SK-N-DZ (cell line): ENCODE measurements around the gene OR4N2. TPM values are rescaled to one million over a fixed set of nuclear protein-coding genes. Genes with fewer than 3 reads are reported as not detected.
A peak's percentile ranks its signal among the peaks of the same experiment; 100 is the strongest.
"Not testable (repeated sequence)": the region's sequence is repeated elsewhere in the genome, so short reads cannot be mapped to it uniquely, and the experiment has no call there.

Experiments
- DNase-seq: peaks from one replicate; pipeline ENCODE4 v3.0.0-alpha.2; 2015; ENCODE audit warnings: low spot score
- polyA plus RNA-seq, 2 experiments: library from polyadenylated mRNA; depleted of rRNA; stranded (reverse); fragments of >200 nt; gene quantifications; 2 replicates each; pipeline ENCODE4 v1.2.3, GENCODE V29; 2014

Gene OR4N2, protein sequence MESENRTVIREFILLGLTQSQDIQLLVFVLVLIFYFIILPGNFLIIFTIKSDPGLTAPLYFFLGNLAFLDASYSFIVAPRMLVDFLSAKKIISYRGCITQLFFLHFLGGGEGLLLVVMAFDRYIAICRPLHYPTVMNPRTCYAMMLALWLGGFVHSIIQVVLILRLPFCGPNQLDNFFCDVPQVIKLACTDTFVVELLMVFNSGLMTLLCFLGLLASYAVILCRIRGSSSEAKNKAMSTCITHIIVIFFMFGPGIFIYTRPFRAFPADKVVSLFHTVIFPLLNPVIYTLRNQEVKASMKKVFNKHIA
- polyA plus RNA-seq (2014; cell fraction: cytosol; rRNA removed): not detected in 2 replicates
- polyA plus RNA-seq (2014; cell fraction: nucleus; rRNA removed): not detected in 2 replicates

DNA sequence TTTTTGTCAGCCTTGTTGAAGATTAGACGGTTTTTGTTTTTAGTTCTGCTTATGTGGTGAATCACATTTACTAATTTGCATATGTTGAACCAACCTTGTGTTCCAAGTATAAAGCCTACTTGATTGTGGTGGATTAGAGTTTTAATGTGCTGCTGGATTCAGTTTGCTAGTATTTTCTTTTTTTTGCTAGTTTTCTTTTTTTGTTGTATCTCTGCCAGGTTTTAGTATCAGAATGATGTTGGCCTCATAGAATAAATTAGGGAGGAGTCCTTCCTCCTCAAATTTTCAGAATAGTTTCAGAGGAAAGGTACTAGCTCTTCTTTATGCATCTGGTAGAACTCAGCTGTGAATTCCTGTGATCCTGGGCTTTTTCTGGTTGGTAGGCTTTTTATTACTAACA, at the start of gene OR4N2:
Gene OR4N2, plus strand, starts transcription at position 301 of the 400 bp plus-strand sequence. CDS start 23,679 bp downstream, outside the sequence.
- DNase-seq: not testable (repeated sequence)

DNA sequence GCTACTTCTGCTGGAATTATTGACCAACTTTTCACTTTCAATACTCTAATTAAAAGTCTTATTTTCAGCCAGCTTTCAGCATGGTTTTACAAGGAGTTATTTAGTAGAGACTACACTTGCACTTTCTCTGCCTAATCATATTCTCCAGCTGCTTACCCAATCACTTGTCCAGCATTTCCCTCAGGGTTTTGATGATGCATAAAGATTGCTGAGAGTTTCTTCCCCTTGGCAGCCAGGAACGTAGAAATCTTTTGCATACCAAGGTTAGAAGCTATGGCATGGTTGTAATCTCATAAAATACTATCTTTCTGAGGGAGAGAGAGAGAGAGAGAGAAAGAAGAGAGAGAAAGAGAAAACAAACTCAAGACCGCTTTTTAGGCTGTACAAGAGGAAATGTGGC, 49.4 kb upstream of the OR4N2 start:
- DNase-seq: no peak

DNA sequence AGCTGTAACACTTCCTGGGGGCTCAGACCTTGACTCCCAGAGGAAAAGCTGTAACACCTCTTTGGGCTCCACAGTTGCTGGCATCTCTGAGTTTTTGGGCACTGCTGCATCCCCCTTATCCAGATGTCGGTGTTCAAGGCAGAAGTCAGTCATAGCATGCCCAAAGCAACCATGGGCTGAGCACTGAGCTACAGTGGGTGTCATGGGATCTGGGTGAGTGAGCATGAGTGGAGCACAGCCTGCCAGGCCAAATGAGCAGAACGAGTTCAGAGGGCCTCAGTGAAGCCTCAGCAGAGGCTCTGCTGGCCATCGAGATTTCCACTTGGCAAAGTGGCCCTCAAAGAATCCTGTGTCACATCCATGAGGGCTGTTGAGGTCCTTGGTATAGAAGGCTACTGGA, 32.1 kb upstream of the OR4N2 start:
- DNase-seq: not testable (repeated sequence)

DNA sequence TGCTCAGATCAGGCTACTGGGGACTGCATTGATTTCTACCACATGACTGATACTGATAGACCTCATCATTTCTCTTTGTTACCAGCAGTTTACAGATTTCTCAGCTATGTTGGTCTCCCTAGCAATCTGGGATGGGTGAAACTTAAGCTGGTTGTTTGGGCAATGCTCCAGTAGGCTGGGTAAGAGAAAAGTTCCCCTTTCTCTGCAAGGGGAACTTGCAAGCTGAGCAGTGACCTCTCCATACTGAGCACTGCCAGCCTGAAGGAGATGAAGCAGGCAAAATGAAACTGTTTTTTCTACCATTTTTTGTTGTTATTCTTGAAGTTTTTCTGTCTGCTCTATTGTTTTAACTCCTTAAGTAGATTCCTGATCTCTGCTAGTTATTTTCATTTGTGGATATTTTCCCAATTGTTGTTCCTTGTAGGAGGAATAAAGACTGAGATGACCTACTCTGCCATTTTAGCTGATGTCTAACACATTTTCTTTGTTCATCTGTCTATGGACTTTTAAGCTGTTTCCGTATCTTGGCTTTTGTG, 31.6 kb upstream of the OR4N2 start:
- DNase-seq: no peak

DNA sequence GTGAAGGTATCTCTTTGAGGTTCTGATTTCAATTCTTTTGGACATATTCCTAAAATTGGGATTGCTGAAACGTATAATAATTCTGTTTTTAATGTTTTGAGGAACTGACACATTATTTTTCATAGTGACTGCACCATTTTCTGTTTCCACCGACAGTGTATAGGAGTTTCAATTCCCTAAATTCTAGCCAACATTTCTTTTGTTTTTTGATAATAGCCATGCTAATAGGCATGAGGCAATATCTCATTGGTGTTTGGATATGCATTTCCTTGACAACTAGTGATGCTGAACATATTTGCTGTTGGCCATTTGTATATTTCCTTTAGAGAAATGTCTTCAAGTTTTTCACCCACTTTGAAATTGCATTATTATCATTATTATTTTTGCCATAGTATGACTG, 31.1 kb upstream of the OR4N2 start:
- not testable (repeated sequence) for DNase-seq

DNA sequence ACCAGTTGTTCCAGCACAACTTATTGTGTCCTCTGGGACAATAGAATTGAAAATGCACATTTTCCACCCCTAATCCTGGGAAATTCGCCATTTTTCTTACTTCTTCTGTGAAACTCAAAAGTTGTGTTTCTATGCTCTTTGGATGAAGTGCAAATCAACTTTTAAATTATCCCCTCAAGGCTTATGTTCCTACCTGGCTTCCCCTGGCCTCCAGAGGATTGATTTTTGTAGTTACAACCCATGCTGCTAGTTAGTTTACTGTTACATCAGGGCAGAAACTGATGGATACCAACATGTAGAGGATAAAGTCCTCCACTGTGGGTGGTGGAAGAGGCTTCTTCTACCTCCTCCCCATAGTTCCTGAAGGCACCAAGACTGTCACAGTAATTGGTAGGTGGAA, 30.4 kb upstream of the OR4N2 start, which contains the start of gene OR4M1:
Gene OR4M1, plus strand, starts transcription at position 301 of the 400 bp plus-strand sequence. CDS start 6,819 bp downstream, outside the sequence.
- not testable (repeated sequence) for DNase-seq

DNA sequence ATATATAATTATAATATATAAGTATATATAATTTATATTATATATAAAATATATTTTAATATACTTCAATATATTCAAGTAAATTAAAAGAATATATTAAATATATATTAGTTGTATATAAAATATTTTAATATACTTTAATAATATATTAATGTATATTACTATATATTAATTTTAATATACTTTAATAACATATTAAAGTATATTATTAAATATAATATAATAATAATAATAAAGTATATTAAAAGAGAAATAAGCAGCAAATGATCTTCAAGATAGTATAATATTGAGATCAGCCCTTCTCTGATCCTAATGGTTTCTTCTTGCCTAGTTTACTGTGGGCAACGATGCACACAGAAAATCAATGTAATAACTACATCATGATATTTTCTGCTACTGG, 28.0 kb upstream of the OR4N2 start:
- DNase-seq: no peak

DNA sequence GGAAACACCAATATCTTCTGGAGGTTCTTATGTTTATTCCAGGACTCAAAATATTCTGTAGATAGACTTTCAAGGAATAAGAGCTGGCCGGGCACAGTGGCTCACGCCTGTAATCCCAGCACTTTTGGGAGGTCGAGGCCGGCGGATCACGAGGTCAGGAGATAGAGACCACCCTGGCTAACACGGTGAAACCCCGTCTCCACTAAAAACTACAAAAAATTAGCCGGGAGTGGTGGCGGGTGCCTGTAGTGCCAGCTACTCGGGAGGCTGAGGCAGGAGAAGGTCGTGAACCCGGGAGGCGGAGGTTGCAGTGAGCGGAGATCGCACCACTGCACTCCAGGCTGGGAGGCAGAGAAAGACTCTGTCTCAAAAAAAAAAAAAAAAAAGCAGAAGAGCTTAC, 17.7 kb upstream of the OR4N2 start:
- not testable (repeated sequence) for DNase-seq

DNA sequence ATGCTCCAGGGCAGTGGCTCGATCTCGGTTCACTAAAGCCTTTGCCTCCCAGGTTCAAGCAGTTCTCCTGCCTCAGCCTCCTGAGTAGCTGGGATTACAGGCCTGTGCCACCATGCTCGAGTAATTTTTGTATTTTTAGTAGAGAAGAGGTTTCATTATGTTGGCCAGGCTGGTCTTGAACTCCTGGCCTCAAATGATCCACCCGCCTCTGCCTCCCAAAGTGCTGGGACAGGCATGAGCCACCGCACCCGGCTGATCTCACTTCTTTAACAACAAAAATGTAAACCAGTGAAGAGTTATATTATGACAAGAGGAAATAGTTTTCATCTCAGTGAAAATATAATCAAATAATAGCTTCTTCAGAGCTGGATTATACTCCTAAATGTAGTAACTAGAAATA, 16.3 kb upstream of the OR4N2 start:
- DNase-seq: not testable (repeated sequence)

DNA sequence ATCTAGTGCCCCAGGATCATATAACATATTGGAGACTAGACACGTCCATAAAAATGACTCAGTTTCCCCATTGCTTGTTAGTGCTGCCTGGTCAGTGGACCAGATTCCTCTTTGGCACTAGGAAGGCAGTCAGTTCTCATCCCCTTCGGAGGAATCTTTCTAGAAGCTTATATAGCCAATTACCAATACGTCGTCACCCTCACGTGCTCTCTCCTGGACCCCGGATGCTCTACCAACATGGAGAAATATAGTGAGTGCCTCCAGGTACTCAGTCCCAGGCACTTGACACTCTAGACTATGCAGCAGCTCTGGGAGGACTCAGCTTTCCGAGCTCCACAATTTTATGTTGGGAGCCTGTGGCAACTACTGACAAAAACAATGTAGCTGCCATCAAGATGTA, 15.4 kb upstream of the OR4N2 start:
- DNase-seq: not testable (repeated sequence)

DNA sequence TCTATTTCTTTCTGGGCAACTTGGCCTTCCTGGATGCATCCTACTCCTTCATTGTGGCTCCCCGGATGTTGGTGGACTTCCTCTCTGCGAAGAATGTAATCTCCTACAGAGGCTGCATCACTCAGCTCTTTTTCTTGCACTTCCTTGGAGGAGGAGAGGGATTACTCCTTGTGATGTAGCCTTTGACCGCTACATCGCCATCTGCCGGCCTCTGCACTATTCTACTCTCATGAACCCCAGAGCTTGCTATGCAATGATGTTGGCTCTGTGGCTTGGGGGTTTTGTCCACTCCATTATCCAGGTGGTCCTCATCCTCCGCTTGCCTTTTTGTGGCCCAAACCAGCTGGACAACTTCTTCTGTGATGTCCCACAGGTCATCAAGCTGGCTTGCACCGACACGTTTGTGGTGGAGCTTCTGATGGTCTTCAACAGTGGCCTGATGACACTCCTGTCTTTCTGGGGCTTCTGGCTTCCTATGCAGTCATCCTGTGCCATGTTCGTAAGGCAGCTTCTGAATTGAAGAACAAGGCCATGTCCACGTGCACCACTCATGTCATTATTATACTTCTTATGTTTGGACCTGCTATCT, 7.0 kb upstream of the OR4N2 start:
- DNase-seq: not testable (repeated sequence)

DNA sequence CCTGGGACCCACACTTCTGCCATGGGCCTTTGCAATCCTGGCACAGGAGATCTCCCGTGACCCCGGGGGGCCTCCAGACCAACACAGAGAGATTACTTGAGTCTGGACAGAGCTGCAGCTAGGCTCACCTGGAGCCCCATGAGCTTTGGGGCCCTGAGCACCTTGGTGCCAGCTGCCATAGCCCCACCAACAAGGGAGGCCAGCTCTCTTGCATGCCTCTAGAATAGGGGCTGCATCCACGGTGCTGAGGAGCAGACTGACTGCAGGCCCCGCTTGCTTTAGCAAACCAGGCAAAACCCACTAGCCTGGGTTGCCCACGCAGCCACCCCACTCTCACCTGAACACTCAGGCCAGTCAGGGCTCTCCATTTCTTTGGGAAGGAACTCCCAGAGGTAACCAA, 3.7 kb upstream of the OR4N2 start:
- DNase-seq: no peak

DNA sequence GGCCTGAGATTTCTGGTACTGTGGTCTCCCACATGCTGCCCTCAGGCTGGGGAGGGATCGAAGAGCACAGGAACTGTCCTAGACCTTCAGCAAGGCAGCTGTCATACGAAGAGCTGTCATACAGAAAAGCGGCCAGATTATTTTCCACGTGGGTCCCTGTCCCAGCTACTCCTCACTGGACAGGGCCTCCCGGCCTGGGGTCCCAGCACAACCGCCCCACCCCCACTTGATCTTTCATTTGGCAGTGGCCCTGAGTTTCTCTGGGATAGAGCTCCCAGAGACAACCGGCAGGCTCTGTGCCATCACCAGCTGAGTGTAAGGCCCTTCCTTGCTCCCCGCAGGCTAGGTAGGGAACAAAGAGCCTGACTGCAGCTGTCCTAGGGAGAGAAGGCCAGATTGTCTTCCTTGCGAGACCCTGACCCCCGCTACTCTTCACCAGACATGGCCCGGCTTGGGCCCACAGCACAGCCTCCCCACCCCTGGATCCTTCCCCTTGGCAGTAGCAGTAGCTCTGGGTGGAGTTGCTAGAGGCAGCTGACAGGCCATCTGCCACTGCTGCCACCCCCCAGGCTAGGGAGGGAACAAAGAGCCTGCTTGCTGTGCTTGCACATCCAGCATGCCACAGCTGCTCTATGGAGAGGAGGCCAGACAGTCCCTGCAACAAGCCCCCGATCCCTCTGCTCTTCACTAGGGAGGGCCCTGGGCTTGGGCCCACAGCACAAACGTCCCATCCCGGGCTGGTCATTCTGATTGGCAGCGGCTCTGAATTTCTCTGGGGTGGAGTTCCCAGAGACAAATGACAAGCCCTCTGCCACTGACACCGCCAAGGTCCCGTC, 3.1 kb upstream of the OR4N2 start:
- peak; percentile 57 for DNase-seq

DNA sequence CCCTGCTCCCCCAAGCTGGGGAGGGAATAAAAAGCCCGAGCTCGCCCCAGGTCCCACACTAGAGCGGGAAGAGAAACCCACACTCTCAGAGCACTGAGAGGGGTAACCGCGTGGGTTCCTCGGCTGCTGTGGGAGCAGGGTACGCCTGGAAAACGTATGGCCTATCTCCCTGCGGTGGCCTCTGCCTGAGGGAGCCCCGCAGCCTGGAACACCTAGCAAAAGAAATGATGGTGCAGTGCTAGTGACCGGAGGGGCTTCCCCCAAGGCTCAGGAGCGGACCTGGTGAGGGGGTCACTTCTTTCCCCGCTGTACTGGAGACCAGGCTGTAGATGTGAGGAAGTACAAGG, 2.5 kb upstream of the OR4N2 start:
- DNase-seq: peak; percentile 45

DNA sequence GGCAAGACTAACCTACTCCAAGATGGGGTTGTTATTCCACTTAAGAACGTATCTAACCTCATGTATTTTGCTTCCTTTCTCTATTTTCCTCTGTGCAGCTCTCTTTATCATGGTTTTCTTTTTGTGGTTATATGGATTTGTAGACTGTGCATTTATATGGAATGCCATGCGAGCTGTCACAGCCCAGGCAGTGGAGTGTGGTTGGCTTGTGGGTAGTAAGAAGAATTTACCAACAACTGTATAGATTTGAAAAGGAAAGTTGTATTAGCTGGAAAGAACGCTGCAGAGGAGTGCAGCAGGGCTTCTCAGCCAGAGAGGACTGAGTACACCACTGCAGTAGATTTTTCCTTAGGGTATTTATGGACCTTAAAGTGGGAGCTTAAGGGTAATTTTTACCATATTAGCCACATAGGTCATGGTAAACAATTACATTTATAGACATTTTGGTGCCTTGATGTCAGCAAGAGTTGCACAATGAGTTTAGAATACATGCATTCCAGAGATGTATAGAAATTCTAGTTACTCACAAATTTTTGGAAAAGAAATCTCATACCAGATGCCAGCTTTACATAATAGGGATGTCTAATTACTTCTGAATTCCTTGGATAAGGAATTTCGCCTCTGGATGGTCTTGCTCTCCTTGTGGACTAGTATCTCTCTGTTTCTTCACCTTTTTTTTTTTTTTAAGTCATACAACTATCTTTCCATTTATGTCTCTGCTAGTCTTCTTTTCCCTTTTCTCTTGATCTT, 9.8 kb downstream of the OR4N2 start:
- not testable (repeated sequence) for DNase-seq

DNA sequence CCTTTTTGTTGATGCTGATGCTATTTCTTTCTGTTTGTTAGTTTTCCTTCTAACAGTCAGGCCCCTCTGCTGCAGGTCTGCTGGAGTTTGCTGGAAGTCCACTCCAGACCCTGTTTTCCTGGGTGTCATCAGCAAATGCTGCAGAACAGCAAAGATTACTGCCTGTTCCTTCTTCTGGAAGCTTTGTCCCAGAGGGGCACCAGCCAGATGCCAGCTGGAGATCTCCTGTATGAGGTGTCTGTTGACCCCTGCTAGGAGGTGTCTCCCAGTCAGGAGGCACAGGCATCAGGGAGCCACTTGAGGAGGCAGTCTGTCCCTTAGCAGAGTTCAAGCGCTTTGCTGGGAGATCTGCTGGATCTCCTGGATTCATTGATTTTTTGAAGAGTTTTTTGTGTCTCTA, 16.3 kb downstream of the OR4N2 start:
- DNase-seq: not testable (repeated sequence)

DNA sequence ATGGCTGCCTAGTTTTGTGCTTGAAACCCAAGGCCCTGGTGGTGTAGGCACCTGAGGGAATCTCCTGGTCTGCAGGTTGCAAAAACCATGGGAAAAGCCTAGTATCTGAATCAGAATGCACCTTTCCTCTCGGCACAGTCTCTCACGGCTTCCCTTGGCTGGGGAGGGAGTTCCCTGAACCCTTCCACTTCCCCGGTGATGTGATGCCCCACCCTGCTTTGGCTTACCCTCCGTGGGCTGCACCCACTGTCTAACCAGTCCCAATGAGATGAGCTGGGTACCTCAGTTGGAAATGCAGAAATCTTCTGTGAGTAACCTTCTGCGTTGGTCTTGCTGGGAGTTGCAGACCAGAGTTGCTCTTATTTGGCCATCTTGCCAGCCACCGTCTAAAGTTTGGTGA, 17.4 kb downstream of the OR4N2 start:
- DNase-seq: not testable (repeated sequence)

DNA sequence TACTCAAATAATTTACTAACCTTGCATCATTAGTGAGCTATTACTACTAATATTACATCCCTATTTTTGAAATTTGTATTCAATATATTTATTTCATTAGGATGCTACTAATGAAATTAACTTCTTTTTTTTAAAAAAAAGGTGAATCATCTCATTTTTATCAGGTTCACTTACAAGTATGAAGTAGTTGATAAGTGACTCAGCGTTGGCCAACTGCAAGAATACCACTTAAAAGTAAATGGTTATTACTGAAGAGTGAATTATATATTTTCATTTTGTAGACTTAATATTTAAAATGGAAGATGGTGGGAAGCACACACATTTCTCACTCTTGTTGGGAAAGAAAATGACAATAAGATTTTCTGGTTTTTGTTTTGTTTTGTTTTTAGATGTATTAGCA, 19.6 kb downstream of the OR4N2 start:
- DNase-seq: no peak

DNA sequence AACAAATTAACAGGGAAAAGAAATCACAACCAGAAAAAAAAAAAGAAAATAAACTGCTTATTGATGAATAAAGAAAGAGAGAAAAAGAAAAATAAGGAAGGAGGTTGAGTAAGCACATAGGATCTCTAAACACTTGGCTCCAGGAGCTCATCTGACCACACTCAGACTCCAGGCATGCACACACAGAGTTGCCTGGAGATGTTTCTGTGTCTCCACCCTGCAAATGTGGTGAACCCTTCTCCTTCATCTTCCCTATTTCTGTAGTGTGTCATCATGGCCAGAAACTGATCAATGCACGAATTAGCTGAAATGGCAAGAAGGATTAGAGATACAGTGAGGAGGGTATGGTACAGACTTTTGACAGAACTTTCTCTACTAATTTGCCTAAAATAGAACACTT, 20.2 kb downstream of the OR4N2 start:
- no peak for DNase-seq

DNA sequence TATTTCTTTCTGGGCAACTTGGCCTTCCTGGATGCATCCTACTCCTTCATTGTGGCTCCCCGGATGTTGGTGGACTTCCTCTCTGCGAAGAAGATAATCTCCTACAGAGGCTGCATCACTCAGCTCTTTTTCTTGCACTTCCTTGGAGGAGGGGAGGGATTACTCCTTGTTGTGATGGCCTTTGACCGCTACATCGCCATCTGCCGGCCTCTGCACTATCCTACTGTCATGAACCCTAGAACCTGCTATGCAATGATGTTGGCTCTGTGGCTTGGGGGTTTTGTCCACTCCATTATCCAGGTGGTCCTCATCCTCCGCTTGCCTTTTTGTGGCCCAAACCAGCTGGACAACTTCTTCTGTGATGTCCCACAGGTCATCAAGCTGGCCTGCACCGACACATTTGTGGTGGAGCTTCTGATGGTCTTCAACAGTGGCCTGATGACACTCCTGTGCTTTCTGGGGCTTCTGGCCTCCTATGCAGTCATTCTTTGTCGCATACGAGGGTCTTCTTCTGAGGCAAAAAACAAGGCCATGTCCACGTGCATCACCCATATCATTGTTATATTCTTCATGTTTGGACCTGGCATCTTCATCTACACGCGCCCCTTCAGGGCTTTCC, 24.2 kb downstream of the OR4N2 start:
- DNase-seq: not testable (repeated sequence)

DNA sequence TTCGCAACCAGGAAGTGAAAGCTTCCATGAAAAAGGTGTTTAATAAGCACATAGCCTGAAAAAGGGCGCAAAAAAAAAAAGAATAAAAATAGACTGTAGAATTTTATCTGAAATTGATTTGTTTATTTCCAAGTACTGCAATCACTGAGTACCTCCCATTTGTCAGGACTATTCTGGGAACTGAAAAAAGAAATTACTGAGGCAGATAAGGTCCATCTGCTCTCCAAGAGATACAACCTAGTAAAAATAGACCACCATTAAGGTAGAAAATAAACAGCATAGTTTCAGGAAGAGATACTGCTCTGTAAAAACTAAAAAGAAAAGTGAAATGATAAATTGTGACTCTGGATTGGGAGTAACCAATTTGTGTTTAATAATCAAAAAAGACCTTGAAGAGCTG, 24.7 kb downstream of the OR4N2 start:
- DNase-seq: no peak
